HepG2 (cell line): ENCODE measurements around the gene UGT1A8. TPM values are rescaled to one million over a fixed set of nuclear protein-coding genes. Genes with fewer than 3 reads are reported as not detected.

Experiments
- ATAC-seq: fragments of 200-7000 bp; cut with Tn5 transposase; 3 replicates; pipeline ENCODE4 v1.9.1; 2020; ENCODE audit warnings: mild to moderate bottlenecking, moderate library complexity
- BruUV-seq: library from RNA; stranded (reverse); fragments of 400-500 nt; replicated peaks from 2 replicates; lab custom pipeline; 2021; lab: Mats Ljungman, UMichigan
- CTCF ChIA-PET: fragments of 300-600 bp; formaldehyde crosslinking; extraction: SDS; loops from one replicate; lab custom pipeline; 2021; ENCODE audit warnings: low total read pairs, inconsistent platforms, low intra/inter-chr PET ratio; lab: Yijun Ruan, JAX
- POLR2A ChIA-PET: fragments of 350-600 bp; sonication (Branson Sonifier 250); formaldehyde crosslinking; loops from one replicate; lab custom pipeline; 2020; ENCODE audit warnings: antibody characterized with exemption, inconsistent platforms; lab: Yijun Ruan, JAX
- DNase-seq: peaks from one replicate; pipeline ENCODE4 v3.0.0-alpha.2; 2015; ENCODE audit warnings: low spot score
- FAIRE-seq: peaks from 3 replicates; lab custom pipeline; 2011; peaks lifted over from hg19 to GRCh38; lab: Jason Lieb, UNC
- H2AFZ ChIP-seq: one replicate; pipeline ENCODE4 v1.6.1; 2011; ENCODE audit warnings: low read length, inconsistent platforms
- H3K27ac ChIP-seq: fragments of 300-600 bp; 3 replicates; pipeline ENCODE4 v1.8.0; 2011; ENCODE audit warnings: mixed run types, mild to moderate bottlenecking, mixed read lengths, low read length, inconsistent platforms; ENCODE audit not compliant: insufficient read depth; ENCODE audit errors: extremely low read length
- H3K27me3 ChIP-seq, 2 experiments: fragments of 200-600 bp in 1 of 2; 2 replicates in 1 of 2; 3 replicates in 1 of 2; pipeline versions ENCODE4 v1.6.0 to v1.8.0; 2011; ENCODE audit warnings: low read length in 2 of 2, mild to moderate bottlenecking in 2 of 2, moderate library complexity in 2 of 2, inconsistent platforms in 1 of 2; ENCODE audit not compliant: insufficient read depth in 2 of 2, control insufficient read depth in 1 of 2
- H3K36me3 ChIP-seq, 2 experiments: fragments of 200-600 bp in 1 of 2; replicated peaks in 1 of 2; 2 replicates in 1 of 2; 3 replicates in 1 of 2; pipeline versions ENCODE4 v1.5.1 to v1.8.0; 2011; ENCODE audit warnings: low read length in 2 of 2, inconsistent platforms in 1 of 2; ENCODE audit not compliant: insufficient read depth in 2 of 2, control insufficient read depth in 1 of 2
- H3K4me1 ChIP-seq: 2 replicates; pipeline ENCODE4 v1.5.1; 2012; ENCODE audit warnings: low read length, inconsistent platforms; ENCODE audit not compliant: insufficient read depth
- H3K4me2 ChIP-seq: 2 replicates; pipeline ENCODE4 v1.6.0; 2011; ENCODE audit warnings: low read depth, low read length, inconsistent platforms
- H3K4me3 ChIP-seq, 3 experiments: fragments of 200-600 bp in 1 of 3; sonication (generic), shearing (Covaris generic) in 1 of 3; replicated peaks in 1 of 3; 2 replicates each; pipeline ENCODE4 v1.5.1; 2011 to 2016; ENCODE audit warnings: low read length in 3 of 3, inconsistent platforms in 2 of 3, low read depth in 2 of 3, mild to moderate bottlenecking in 2 of 3, control low read depth in 1 of 3, mixed read lengths in 1 of 3; ENCODE audit not compliant: insufficient read depth in 1 of 3
- H3K79me2 ChIP-seq: one replicate; pipeline ENCODE4 v1.6.1; 2011; ENCODE audit warnings: low read length, inconsistent platforms; ENCODE audit not compliant: insufficient read depth
- H3K9ac ChIP-seq: 2 replicates; pipeline ENCODE4 v1.6.0; 2011; ENCODE audit warnings: mild to moderate bottlenecking, low read depth, low read length, inconsistent platforms; ENCODE audit not compliant: insufficient read depth
- H3K9me3 ChIP-seq: 2 replicates; pipeline ENCODE4 v1.5.1; 2012; ENCODE audit warnings: mild to moderate bottlenecking, low read length
- H4K20me1 ChIP-seq: 2 replicates; pipeline ENCODE4 v1.6.0; 2011; ENCODE audit warnings: inconsistent platforms, mild to moderate bottlenecking, low read length, moderate library complexity; ENCODE audit not compliant: insufficient read depth
- ATF4 ChIP-seq, 2 experiments: fragments of 450-650 bp in 1 of 2; sonication (generic) in 1 of 2; formaldehyde crosslinking; IDR thresholded peaks; 2 replicates each; pipeline versions ENCODE4 v1.5.0 to v1.8.0; 2020 to 2022; ENCODE audit warnings: mild to moderate bottlenecking in 1 of 2, missing genetic modification reagents in 1 of 2
- DNMT3B ChIP-seq: conservative IDR thresholded peaks from 2 replicates; pipeline ENCODE4 v1.6.1; 2016; ENCODE audit warnings: missing biosample characterization, control low read depth
- KDM3A ChIP-seq: IDR thresholded peaks from 2 replicates; pipeline ENCODE4 v1.6.1; 2018; ENCODE audit warnings: low read depth, missing compliant biosample characterization
- MIER2 ChIP-seq: IDR thresholded peaks from 2 replicates; pipeline ENCODE4 v1.6.1; 2016; ENCODE audit warnings: missing biosample characterization, missing genetic modification reagents
- TEAD2 ChIP-seq: sonication (generic); formaldehyde crosslinking; IDR thresholded peaks from 2 replicates; pipeline ENCODE4 v1.9.0; 2021; ENCODE audit warnings: missing genetic modification reagents
- ZBTB42 ChIP-seq: sonication (generic); formaldehyde crosslinking; IDR thresholded peaks from 2 replicates; pipeline ENCODE4 v1.5.0; 2020; ENCODE audit warnings: mild to moderate bottlenecking, missing genetic modification reagents
- ZNF260 ChIP-seq: sonication (generic); formaldehyde crosslinking; IDR thresholded peaks from 2 replicates; pipeline ENCODE4 v1.4.0; 2020; ENCODE audit warnings: missing genetic modification reagents, low read depth, mild to moderate bottlenecking, borderline replicate concordance
- WGBS: methylation state at CpG from one replicate; pipeline ENCODE4 v1.1.6; 2017; ENCODE audit warnings: low lambda C conversion rate; 5-methylcytosine and 5-hydroxymethylcytosine counted together
- in situ Hi-C: cut with HindIII; loops from 2 replicates; pipeline ENCODE4 v1.10.0; 2017; ENCODE audit warnings: low pct_unique_long_range_greater_than_20kb; ENCODE audit not compliant: extremely low pct_ligation_motif_present
- intact Hi-C: fragments of 100-400 bp; cut with micrococcal nuclease; formaldehyde crosslinking; loops from one replicate; pipeline ENCODE4 v1.10.0; 2022; ENCODE audit not compliant: unreplicated experiment
- polyA plus RNA-seq, 8 experiments: library from polyadenylated mRNA; depleted of rRNA in 3 of 8; stranded (reverse) in 7 of 8; unstranded in 1 of 8; fragments of >200 nt; fragmentation: Illumina TruSeq in 4 of 8; extraction: Trizol in 4 of 8; gene quantifications; 2 replicates each; pipeline versions ENCODE4 v1.2.1 to v1.2.3, GENCODE V29; 2011 to 2016; ENCODE audit warnings: low read depth in 4 of 8, missing spikeins in 1 of 8, mixed read lengths in 1 of 8; ENCODE audit not compliant: insufficient read depth in 1 of 8
- total RNA-seq, 5 experiments: library from RNA; depleted of rRNA; stranded (reverse); fragments of >200 nt; fragmentation: Illumina TruSeq; extraction: Trizol; gene quantifications; 2 replicates each; pipeline ENCODE4 v1.2.3, GENCODE V29; 2016; ENCODE audit warnings: low read depth in 1 of 5
- TF ChIP-seq, protein P1 (sequence below): IDR thresholded peaks from 2 replicates; pipeline ENCODE4 v1.6.1; 2012; ENCODE audit warnings: low read depth, low read length, improper control_type of control experiment
- TF ChIP-seq, protein P2 (sequence below): sonication (generic); formaldehyde crosslinking; conservative IDR thresholded peaks from 2 replicates; pipeline ENCODE4 v1.4.0; 2020; ENCODE audit warnings: missing genetic modification reagents
- TF ChIP-seq, protein P3 (sequence below): IDR thresholded peaks from 2 replicates; pipeline ENCODE4 v1.6.1; 2016; ENCODE audit warnings: missing genetic modification reagents, missing compliant biosample characterization
- TF ChIP-seq, protein P4 (sequence below): sonication (generic); formaldehyde crosslinking; IDR thresholded peaks from 2 replicates; pipeline ENCODE4 v1.5.0; 2020; ENCODE audit warnings: missing genetic modification reagents

Gene UGT1A8
- total and polyA plus RNA-seq, 2 of the 13 experiments (the other 11 are each of a cell fraction or from before 2014, with no cell fraction given) = not detected

DNA sequence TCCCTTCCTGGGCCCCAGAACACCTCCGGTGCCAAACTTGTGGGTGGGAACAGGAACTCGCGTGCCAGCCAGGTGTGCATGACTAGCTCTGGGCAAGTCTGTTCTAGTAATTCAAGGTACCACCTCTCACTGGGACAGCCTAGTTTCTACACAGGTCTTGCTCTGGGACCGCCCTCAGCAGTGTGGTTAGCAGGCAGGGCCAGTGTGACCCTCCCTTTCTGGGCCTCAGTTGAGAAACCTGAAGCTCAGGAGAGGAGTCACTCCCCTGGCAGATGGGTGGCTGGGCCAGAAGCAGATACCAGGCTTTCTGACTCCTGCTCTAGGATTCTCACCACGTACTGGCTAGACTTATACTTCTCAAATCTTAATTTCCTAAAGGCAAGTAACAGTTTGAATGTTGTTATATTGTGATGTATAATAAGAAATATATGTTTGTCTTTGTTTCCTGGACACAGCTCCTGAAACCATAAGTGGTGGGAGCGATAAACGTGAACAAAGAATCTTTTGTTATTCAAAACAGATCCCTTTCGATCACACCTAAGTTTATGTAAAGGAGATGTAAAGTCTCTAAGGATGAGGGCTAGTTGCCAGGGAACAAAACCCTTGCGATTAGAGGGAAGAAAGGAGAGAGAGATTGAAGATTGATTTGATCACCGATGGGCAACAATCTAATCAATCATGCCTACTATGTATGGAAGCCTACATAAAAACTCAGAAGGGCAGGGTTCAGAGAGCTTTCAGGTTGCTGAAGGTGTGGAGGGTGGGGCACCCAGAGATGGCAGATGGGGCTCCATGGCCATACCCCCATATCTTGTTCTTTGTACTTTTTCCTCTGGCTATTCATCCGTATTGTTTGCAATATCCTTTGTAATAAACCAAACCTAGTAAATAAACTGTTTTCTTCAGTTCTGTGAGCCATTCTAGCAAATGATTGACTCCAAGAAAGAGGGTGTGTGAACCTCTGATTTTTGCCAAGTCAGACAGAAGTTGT, 74.3 kb downstream of the UGT1A8 start:
- H3K4me1 ChIP-seq = peaks cover 16% of the 10 kb centered on the region
- H3K27ac ChIP-seq = no peak overlapping the region
- 76% methylated on average over 11 of the region's 11 CpGs for WGBS
- intact Hi-C loops (no loop called here), in situ Hi-C loops (no loop called here)
- no TSS peak for BruUV-seq
- no peaks in the 10 kb centered on the region for H3K79me2 ChIP-seq
- H3K27me3 ChIP-seq = no peaks in the 10 kb centered on the region
- no peak overlapping the region for H2AFZ ChIP-seq
- no peaks in the 10 kb centered on the region for H3K36me3 ChIP-seq
- H3K4me3 ChIP-seq = no peak overlapping the region
- no peaks in the 10 kb centered on the region for H4K20me1 ChIP-seq
- ChIA-PET POLR2A (no interaction called here), CTCF (no interaction called here)
- FAIRE-seq = no peak
- no peak overlapping the region for H3K9ac ChIP-seq
- no peaks in the 10 kb centered on the region for H3K9me3 ChIP-seq
- H3K4me2 ChIP-seq = no peak overlapping the region
- no peak for ATAC-seq
- no peak for DNase-seq
- TF ChIP-seq MIER2 (CRISPR knock-in tag) (no peak), ZBTB42 (no peak), KDM3A (CRISPR knock-in tag) (no peak)
- TF ChIP-seq, protein P1, sequence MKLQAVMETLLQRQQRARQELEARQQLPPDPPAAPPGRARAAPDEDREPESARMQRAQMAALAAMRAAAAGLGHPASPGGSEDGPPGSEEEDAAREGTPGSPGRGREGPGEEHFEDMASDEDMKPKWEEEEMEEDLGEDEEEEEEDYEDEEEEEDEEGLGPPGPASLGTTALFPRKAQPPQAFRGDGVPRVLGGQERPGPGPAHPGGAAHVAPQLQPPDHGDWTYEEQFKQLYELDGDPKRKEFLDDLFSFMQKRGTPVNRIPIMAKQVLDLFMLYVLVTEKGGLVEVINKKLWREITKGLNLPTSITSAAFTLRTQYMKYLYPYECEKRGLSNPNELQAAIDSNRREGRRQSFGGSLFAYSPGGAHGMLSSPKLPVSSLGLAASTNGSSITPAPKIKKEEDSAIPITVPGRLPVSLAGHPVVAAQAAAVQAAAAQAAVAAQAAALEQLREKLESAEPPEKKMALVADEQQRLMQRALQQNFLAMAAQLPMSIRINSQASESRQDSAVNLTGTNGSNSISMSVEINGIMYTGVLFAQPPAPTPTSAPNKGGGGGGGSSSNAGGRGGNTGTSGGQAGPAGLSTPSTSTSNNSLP = no peak

DNA sequence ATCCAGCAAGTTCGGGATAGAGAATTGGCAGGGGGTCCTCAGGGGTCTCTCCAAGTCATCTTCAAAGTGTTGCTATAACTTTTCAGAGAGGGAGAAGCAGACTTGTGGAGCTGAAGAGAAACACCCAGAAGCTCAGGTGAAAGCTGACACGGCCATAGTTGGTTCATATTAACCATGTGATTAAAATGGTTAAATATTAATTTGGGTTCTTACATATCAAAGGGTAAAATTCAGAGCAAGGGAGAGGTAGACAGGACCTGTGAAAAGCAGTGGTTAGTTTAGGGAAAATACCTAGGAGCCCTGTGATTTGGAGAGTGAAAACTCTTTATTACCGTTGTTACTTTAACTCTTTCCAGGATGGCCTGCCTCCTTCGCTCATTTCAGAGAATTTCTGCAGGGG, 75.2 kb downstream of the UGT1A8 start, which contains the start of gene UGT1A6:
UGT1A6 (plus strand) TSS at position 243 of the 400 bp plus-strand sequence; CDS start at position 358, 115 bp downstream.
- Histone ChIP-seq H3K79me2 (no peaks in the 10 kb centered on the region), H4K20me1 (no peaks in the 10 kb centered on the region), H2AFZ (no peak within 1 kb of the TSS), H3K4me2 (no peak within 1 kb of the TSS), H3K27ac (no peak within 1 kb of the TSS), H3K9ac (no peak within 1 kb of the TSS), H3K36me3 (no peaks in the 10 kb centered on the region), H3K27me3 (no peaks in the 10 kb centered on the region), H3K9me3 (no peaks in the 10 kb centered on the region), H3K4me1 (peaks cover 16% of the 10 kb centered on the region), H3K4me3 (no peak within 1 kb of the TSS)
- ChIA-PET POLR2A (no interaction called here), CTCF (no interaction called here)
- ATAC-seq = no peak
- DNase-seq = no peak
- BruUV-seq = no TSS peak
- in situ Hi-C loops = no loop called here
- WGBS = 71% methylated on average over 4 of the region's 4 CpGs
- intact Hi-C loops = no loop called here
- FAIRE-seq = no peak
- TF ChIP-seq ATF4 (CRISPR knock-in tag; IDR thresholded peaks at IDR 0.05) (no peak), ZNF260 (CRISPR knock-in tag) (no peak), DNMT3B (no peak), TEAD2 (CRISPR knock-in tag) (no peak)
- TF ChIP-seq, protein P2, sequence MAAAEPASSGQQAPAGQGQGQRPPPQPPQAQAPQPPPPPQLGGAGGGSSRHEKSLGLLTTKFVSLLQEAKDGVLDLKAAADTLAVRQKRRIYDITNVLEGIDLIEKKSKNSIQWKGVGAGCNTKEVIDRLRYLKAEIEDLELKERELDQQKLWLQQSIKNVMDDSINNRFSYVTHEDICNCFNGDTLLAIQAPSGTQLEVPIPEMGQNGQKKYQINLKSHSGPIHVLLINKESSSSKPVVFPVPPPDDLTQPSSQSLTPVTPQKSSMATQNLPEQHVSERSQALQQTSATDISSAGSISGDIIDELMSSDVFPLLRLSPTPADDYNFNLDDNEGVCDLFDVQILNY (CRISPR knock-in tag) = no peak
- TF ChIP-seq, protein P3, sequence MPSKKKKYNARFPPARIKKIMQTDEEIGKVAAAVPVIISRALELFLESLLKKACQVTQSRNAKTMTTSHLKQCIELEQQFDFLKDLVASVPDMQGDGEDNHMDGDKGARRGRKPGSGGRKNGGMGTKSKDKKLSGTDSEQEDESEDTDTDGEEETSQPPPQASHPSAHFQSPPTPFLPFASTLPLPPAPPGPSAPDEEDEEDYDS = no peak
- TF ChIP-seq, protein P4, sequence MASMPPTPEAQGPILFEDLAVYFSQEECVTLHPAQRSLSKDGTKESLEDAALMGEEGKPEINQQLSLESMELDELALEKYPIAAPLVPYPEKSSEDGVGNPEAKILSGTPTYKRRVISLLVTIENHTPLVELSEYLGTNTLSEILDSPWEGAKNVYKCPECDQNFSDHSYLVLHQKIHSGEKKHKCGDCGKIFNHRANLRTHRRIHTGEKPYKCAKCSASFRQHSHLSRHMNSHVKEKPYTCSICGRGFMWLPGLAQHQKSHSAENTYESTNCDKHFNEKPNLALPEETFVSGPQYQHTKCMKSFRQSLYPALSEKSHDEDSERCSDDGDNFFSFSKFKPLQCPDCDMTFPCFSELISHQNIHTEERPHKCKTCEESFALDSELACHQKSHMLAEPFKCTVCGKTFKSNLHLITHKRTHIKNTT (CRISPR knock-in tag) = no peak
